HG03097 (cell line): Measurements from ENCODE around the gene TAF11L3.
"Not testable (repeated sequence)": the region's sequence is repeated elsewhere in the genome, so short reads cannot be mapped to it uniquely, and the experiment has no call there.

Source experiments
- ATAC-seq: cut with Tn5 transposase; IDR thresholded peaks from one replicate; pipeline ENCODE4 v1.9.1; 2021; ENCODE audit not compliant: unreplicated experiment, low FRiP score

The TAF11L3 gene

DNA sequence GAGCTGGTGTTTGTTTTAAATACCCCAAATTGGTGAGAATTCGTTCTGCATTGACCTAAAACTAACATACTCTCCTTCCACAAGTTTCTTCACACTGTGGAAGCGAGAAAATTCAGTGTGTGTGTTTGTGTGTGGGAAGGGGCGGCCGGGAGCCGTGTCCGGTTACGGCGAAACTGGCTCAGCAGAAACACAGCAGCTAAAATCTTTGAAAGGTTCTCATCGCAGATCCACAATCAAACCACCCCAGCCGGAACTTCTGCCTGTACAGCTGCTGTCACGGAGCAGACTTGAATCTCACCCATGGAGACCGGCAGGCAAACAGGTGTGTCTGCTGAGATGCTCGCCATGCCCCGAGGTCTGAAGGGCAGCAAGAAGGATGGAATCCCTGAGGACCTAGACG, at the start of gene TAF11L3:
TAF11L3 (plus strand) TSS at position 301 of the 400 bp plus-strand sequence.
- not testable (repeated sequence) for ATAC-seq

DNA sequence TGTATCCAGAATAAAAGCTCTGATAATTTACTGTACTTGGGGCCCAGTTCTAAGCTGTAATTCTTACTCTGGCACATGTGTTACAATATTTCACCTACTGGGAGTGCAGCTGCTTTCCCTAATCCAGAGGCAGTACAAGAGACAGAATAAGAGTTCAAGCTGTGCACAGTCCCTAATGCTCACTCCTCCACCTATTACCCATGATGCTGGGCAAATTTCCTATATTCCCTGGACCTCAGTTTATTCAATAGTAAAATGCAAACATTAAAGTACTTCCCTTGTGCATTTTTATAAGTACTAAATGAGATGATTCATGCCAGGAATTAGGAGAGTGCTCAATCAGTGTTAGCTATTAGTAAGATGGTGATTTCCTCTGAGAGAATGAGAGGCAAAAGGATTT, 48.1 kb upstream of the TAF11L3 start:
- ATAC-seq = no peak

DNA sequence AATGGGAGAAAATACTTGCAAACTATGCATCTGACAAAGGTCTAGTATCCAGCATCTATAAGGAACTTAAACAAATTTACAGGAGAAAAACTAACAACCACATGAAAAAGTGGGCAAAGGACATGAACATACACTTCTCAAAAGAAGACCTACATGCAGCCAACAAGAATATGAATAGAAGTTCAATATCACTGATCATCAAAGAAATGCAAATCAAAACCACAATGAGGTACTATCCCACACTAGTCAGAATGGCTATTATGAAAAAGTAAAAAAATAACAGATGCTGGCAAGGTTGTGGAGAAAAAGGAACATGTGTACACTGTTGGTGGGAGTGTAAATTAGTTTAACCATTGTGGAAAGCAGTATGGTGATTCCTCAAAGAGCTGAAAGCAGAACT, 43.1 kb upstream of the TAF11L3 start:
- not testable (repeated sequence) for ATAC-seq

DNA sequence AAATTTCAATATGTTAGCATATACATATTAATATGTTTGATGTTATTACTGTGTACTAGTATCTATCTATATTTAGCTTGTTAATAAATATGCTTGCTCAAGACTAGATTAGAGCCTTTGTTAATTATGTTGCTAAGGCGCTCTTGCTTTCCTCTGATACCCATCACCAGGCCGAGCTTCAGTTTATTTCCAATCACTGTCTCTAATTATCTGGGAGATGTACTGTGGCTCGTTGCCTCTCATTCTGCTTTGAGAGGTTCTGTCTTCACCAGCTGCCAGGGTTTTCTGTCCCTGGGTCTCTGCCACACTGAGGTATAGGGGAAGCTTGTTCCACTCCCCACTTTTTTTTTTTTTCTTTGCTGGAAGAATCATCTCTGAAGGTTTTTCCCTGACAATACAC, 41.1 kb upstream of the TAF11L3 start:
- ATAC-seq = no peak

DNA sequence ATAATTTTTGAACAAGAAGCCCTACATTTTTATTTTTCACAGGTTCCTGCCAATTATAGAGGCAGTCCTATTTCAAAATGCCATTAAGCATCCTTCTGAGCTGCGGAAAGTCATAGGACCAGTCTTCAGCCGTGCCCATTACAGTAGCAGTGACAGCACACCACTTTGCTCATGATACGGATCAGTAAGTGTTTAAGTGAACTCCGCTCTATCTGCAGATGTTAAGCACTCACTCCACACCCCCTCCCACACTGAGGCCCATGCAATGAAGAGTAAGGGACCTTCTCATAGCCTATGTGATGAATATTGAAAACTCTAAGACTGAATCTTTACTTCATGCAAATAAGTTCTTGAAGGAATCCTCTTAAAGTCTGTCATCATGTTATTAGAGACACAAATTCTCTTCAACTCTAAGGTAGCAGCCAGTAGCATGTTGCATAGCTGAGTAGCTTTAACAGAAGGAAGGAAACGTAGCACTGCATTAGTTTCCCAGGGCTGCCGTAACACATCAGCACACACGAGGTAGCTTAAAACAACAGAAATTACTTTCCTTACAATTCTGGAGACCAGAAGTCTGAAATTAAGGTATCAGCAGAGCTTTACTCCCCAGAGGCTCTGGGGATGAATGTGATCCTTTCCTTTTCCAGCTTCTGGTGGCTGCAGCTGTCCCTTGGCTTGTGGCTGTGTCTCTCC, 40.4 kb upstream of the TAF11L3 start:
- no peak for ATAC-seq

DNA sequence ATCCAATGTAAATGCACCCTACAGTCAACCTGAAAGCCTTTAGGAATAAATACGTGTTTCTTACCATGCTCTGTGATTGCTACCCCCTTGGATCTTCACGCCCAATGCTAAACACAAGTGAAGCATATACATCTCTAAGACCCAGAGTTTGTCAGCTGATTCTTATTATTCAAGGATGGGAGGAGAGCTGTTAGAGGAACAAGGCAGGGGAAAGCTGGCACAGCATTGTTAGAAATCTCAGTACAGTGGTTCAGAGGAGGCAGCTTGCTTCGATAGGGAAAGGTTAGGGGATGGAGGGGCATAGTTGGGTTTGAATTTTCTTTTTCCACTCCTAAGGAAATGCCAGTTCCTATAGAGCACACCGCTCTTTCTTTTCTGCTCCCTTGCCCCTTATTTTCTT, 36.8 kb upstream of the TAF11L3 start:
- no peak for ATAC-seq

DNA sequence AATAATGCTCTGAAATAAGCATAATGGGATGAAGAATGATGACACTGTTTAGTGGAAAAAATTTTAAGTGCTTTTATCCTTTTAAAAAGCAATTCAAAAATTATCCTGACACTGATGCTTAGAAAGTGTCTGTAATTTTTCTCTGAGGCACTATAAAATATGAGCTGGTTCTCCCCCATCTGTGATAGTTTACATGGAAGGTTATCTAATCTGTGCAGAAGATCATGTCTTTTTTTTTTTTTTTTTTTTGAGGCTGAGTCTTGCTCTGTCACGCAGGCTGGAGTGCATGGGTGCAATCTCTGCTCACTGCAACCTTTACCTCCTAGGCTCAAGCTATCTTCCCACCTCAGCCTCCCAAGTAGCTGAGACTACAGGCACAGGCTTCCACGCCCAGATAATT, 35.4 kb upstream of the TAF11L3 start:
- ATAC-seq = no peak

DNA sequence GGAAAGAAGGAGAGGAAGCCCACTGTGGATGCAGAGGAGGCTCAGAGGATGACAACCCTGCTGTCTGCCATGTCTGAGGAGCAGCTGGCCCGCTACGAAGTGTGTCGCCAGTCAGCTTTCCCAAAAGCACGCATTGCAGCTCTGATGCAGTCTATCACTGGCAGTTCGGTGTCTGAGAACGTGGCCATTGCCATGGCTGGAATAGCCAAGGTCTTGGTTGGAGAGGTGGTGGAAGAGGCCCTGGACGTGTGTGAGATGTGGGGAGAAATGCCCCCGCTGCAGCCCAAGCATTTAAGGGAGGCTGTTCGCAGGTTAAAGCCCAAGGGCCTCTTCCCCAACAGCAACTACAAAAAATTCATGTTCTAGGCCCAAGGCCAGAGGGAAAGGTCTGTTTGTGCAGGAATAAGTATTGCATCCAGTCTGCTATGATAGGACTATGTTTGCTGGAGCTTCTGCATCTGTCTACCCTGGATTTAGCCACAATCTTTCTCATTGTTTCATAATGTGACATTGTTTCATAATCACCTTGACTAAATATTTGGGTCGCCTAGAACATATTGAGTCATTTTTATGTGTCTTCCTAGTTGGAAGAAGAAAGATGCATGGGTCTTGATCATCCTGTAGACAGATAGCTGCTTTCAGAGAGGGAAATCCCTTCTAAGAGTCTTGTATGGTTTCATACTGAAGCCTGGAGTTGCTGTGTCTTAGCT, 31.5 kb upstream of the TAF11L3 start:
- ATAC-seq = not testable (repeated sequence)

DNA sequence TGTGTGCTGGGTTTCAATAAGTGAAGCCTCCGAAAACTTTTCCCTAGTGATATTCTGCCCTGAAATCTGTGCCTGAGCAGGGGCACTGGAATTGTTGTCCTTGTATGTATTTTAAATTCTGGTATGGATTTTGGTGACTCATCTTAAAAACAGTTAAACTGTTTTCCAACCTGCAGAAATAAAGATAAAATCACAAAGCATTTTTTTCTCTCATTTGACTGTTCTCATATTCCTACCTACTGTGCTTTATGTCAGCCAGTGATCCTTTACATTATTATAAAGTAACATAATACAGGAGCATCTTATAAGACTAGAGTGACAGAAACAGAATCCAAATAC, 31.0 kb upstream of the TAF11L3 start:
- ATAC-seq = no peak

DNA sequence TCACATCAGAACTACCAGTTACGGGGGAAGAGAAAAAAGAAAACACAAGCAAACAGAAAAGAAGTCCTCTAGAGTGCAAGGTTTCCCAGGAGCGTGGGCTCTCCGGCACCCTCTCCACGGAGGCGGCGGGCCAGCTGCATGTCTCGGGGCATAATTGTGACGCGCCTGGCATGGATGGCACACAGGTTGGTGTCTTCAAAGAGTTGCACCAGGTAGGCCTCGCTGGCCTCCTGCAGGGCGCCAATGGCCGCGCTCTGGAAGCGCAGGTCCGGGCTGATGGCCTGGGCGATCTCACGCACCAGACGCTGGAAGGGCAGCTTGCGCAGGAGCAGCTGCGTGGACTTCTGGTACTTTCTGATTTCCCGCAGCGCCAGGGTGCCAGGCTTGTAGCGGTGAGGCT, 26.9 kb upstream of the TAF11L3 start:
- not testable (repeated sequence) for ATAC-seq

DNA sequence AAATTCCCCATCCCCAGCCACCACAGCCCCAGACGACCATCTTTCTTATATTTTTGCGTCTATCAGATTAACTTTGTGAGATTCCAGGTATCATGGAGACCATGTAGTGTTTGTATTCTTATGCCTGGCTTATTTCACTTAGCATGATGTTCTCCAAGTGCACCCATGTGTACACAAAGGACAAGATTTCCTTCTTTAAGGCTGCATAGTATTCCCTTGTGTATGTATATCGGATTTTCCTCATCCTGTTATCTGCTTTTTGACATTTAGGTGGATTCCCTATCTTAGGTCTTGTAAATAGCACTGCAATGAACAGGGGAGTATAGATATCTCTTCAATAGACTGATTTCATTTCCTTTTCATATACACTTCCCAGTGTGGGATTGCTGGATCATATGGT, 25.4 kb upstream of the TAF11L3 start:
- no peak for ATAC-seq

DNA sequence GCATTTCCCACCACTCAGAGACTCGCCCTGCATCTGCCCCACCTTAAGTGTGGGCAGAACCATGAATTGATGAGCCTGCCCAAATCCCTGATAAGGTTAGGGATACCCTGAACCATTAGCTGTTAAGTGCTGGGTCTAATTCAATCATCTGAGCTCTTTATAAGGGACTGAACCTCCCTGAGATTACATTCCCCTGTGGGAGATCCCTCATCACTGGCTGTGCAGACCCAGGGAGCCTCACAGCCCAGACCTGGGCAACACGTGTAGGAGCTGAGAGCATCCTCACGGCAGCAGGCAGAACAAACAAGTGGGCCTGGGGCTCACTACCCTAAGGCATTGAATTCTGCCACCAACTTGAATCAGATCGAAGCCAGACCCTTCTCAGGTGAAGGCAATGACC, 20.7 kb upstream of the TAF11L3 start:
- ATAC-seq = no peak

DNA sequence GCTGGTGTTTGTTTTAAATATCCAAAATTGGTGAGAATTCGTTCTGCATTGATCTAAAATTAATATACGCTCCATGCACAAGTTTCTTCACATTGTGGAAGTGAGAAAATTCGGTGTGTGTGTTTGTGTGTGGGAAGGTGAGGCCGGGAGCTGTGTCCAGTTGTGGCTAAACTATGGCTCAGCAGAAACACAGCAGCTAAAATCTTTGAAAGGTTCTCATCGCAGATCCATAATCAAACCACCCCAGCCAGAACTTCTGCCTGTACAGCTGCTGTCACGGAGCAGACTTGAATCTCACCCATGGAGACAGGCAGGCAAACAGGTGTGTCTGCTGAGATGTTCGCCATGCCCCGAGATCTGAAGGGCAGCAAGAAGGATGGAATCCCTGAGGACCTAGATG, 20.2 kb upstream of the TAF11L3 start, which contains the start of gene TAF11L2:
TAF11L2 (plus strand) TSS at position 301 of the 400 bp plus-strand sequence.
- not testable (repeated sequence) for ATAC-seq

DNA sequence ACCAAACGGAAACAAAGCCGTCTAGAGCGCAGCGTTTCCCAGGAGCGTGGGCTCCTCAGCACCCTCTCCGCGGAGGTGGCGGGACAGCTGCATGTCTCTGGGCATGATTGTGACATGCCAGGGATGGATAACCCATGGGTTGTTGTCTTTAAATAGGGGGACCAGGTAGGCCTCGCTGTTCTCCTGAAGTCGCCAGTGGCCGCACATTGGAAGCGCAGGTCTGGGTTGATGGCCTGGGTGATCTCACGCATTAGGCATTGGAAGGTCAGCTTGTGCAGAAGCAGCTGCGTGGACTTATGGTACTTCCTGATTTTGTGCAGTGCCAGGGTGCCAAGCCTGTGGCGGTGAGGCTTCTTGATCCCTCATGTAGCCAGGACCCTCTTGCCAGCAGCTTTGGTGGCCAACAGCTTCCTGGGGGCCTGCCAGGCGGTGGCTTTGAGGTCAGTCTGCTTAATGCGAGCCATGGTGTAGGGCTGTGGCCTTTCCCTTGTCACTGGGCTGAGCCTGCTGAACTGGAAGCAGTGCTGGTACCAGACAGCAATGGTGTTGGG, 6.3 kb upstream of the TAF11L3 start:
- ATAC-seq = no peak

DNA sequence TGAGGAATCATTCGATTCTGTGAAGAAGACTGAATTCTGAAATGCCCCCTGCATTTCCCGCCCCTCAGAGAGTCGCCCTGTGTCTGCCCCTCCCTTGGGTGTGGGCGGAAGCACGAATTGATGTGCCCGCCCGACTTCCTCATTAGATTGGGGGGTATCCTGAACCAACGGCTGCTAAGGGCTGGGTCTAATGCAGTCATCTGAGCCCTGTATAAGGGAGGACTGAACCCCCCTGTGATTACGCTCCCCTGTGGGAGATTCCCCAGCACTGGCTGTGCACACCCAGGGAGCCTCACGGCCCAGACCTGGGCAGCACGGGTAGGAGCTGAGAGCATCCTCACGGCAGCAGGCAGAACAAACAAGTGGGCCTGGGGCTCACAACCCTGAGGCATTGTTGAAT, 641 bp upstream of the TAF11L3 start:
- not testable (repeated sequence) for ATAC-seq

DNA sequence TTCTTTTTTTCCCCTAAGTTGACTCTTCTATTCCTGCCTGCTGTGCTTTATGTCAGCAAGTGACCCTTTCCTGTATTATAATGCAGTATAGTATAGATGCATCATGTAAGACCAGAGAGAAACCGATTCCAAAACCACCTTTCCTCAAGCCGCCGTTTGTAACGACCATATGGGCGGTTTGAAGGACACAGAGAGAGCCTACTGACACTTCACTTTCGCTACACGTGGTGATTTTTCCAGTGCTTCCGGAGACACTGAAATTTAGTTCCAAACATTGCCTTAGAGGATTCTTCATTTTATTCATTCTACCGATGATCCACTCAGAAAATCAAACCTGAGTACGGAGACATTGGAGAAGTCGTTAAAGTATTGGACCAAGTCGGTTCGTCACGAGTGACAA, 1.3 kb downstream of the TAF11L3 start:
- ATAC-seq = not testable (repeated sequence)

DNA sequence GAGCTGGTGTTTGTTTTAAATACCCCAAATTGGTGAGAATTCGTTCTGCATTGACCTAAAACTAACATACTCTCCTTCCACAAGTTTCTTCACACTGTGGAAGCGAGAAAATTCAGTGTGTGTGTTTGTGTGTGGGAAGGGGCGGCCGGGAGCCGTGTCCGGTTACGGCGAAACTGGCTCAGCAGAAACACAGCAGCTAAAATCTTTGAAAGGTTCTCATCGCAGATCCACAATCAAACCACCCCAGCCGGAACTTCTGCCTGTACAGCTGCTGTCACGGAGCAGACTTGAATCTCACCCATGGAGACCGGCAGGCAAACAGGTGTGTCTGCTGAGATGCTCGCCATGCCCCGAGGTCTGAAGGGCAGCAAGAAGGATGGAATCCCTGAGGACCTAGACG, 3.3 kb downstream of the TAF11L3 start, which contains the start of gene TAF11L4:
TAF11L4 (plus strand) TSS at position 301 of the 400 bp plus-strand sequence.
- ATAC-seq = not testable (repeated sequence)

DNA sequence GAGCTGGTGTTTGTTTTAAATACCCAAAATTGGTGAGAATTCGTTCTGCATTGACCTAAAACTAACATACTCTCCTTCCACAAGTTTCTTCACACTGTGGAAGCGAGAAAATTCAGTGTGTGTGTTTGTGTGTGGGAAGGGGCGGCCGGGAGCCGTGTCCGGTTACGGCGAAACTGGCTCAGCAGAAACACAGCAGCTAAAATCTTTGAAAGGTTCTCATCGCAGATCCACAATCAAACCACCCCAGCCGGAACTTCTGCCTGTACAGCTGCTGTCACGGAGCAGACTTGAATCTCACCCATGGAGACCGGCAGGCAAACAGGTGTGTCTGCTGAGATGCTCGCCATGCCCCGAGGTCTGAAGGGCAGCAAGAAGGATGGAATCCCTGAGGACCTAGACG, 6.8 kb downstream of the TAF11L3 start, which contains the start of gene TAF11L5:
TAF11L5 (plus strand) TSS at position 301 of the 400 bp plus-strand sequence.
- ATAC-seq = not testable (repeated sequence)

DNA sequence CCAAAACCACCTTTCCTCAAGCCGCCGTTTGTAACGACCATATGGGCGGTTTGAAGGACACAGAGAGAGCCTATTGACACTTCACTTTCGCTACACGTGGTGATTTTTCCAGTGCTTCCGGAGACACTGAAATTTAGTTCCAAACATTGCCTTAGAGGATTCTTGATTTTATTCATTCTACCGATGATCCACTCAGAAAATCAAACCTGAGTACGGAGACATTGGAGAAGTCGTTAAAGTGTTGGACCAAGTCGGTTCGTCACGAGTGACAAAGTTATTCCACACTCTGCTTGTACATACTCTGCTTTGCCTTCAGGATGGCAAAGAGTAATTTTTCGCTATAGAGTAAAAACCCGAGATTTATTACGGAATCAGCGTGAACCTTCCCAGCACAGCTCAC, 8.3 kb downstream of the TAF11L3 start:
- ATAC-seq = not testable (repeated sequence)

DNA sequence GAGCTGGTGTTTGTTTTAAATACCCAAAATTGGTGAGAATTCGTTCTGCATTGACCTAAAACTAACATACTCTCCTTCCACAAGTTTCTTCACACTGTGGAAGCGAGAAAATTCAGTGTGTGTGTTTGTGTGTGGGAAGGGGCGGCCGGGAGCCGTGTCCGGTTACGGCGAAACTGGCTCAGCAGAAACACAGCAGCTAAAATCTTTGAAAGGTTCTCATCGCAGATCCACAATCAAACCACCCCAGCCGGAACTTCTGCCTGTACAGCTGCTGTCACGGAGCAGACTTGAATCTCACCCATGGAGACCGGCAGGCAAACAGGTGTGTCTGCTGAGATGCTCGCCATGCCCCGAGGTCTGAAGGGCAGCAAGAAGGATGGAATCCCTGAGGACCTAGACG, 10.2 kb downstream of the TAF11L3 start, which contains the start of gene TAF11L6:
TAF11L6 (plus strand) TSS at position 301 of the 400 bp plus-strand sequence.
- ATAC-seq = not testable (repeated sequence)
